GM12878 (cell line): Measurements from ENCODE around the gene MRGPRG. TPM values are rescaled to one million over a fixed set of nuclear protein-coding genes. Genes with fewer than 3 reads are reported as not detected.

Experiments used
- E2F8 ChIP-seq: fragments of 450-650 bp; IDR thresholded peaks from 2 replicates; pipeline ENCODE4 v1.6.1; 2018; ENCODE audit warnings: mild to moderate bottlenecking, low read depth, moderate library complexity; ENCODE audit not compliant: partially characterized antibody
- MAX ChIP-seq: IDR thresholded peaks from 2 replicates; pipeline ENCODE4 v1.6.1; 2012; ENCODE audit warnings: low read depth, low read length, improper control_type of control experiment
- MTA3 ChIP-seq: IDR thresholded peaks from 2 replicates; pipeline ENCODE4 v1.6.1; 2012; ENCODE audit warnings: low read length, inconsistent platforms, borderline replicate concordance
- USF1 ChIP-seq: IDR thresholded peaks from 2 replicates; pipeline ENCODE4 v1.6.1; 2011; ENCODE audit warnings: borderline replicate concordance, low read depth, mild to moderate bottlenecking, moderate library complexity, mixed read lengths, low read length; ENCODE audit not compliant: insufficient read depth; ENCODE audit errors: extremely low read length
- ZNF274 ChIP-seq: IDR thresholded peaks from one replicate; pipeline ENCODE4 v1.8.0; 2011; ENCODE audit not compliant: insufficient read length, insufficient read depth
- ZNF592 ChIP-seq: fragments of 450-650 bp; IDR thresholded peaks from 2 replicates; pipeline ENCODE4 v1.6.1; 2017; ENCODE audit warnings: mild to moderate bottlenecking, moderate library complexity
- polyA plus RNA-seq, 11 experiments: library from polyadenylated mRNA; depleted of rRNA in 4 of 11; unstranded in 6 of 11; stranded (reverse) in 5 of 11; fragments of >200 nt; fragmentation: Nextera tagmentation in 4 of 11; fragmentation: Illumina TruSeq in 1 of 11; extraction: Ambion mirVana in 4 of 11; extraction: Trizol in 1 of 11; gene quantifications; 1 replicate in 1 of 11; 2 replicates in 10 of 11; pipeline versions ENCODE4 v1.2.1 to v1.2.3, GENCODE V29; 2011 to 2016; ENCODE audit warnings: inconsistent platforms in 2 of 11, missing spikeins in 2 of 11, low read depth in 1 of 11
- total RNA-seq, 4 experiments: library from RNA; depleted of rRNA in 3 of 4; stranded (reverse); fragments of >200 nt in 3 of 4; fragmentation: Illumina TruSeq in 1 of 4; extraction: Trizol in 1 of 4; gene quantifications; 2 replicates each; pipeline versions ENCODE4 v1.2.1 to v1.2.3, GENCODE V29; 2013 to 2021

MRGPRG gene
- total and polyA plus RNA-seq, 10 of the 15 experiments (the other 5 are each of a cell fraction or from before 2014, with no cell fraction given): not detected

GRCh38 chr11:3222003-3222855, 3.6 kb upstream of the MRGPRG start (continued):
- TF ChIP-seq E2F8: no peak
- TF ChIP-seq ZNF592: no peak
- no peak for TF ChIP-seq MTA3
- TF ChIP-seq ZNF274: no peak
- no peak for TF ChIP-seq USF1
- TF ChIP-seq MAX: no peak
- TF ChIP-seq, all 136 proteins: peak for 0
